GM23338 (cell line): ENCODE measurements around the gene BFSP2. TPM values are rescaled to one million over a fixed set of nuclear protein-coding genes. Genes with fewer than 3 reads are reported as not detected.

ENCODE experiments used
- ATAC-seq: fragments of 200-7000 bp; cut with Tn5 transposase; 3 replicates; pipeline ENCODE4 v1.9.1; 2020
- DNase-seq: peaks from one replicate; pipeline ENCODE4 v3.0.0-alpha.2; 2015; ENCODE audit warnings: low spot score
- H2AFZ ChIP-seq: fragments of 200-600 bp; sonication (generic); 2 replicates; pipeline ENCODE4 v1.8.0; 2016; ENCODE audit warnings: antibody characterized with exemption, mild to moderate bottlenecking, moderate library complexity
- H3F3A ChIP-seq: fragments of 200-600 bp; sonication (generic); replicated peaks from 2 replicates; pipeline ENCODE4 v1.8.0; 2017; ENCODE audit warnings: antibody characterized with exemption, mixed run types, low read depth
- H3K27ac ChIP-seq: fragments of 200-600 bp; sonication (generic); 2 replicates; pipeline ENCODE4 v1.6.1; 2016; ENCODE audit warnings: low read depth
- H3K27me3 ChIP-seq: fragments of 200-600 bp; sonication (generic); 2 replicates; pipeline ENCODE4 v1.8.0; 2016; ENCODE audit warnings: mild to moderate bottlenecking, mixed run types, moderate library complexity; ENCODE audit not compliant: insufficient read depth
- H3K36me3 ChIP-seq: fragments of 200-600 bp; sonication (generic); 2 replicates; pipeline ENCODE4 v1.8.0; 2016; ENCODE audit warnings: mild to moderate bottlenecking; ENCODE audit not compliant: insufficient read depth
- H3K4me1 ChIP-seq: fragments of 200-600 bp; sonication (generic); 2 replicates; pipeline ENCODE4 v1.8.0; 2016; ENCODE audit warnings: mild to moderate bottlenecking, moderate library complexity; ENCODE audit not compliant: insufficient read depth
- H3K4me2 ChIP-seq: fragments of 200-600 bp; sonication (generic); 2 replicates; pipeline ENCODE4 v1.7.1; 2017; ENCODE audit warnings: mixed run types
- H3K4me3 ChIP-seq: fragments of 200-600 bp; sonication (generic); 2 replicates; pipeline ENCODE4 v1.6.1; 2016; ENCODE audit warnings: mixed run types
- H3K79me2 ChIP-seq: fragments of 200-600 bp; sonication (generic); replicated peaks from 2 replicates; pipeline ENCODE4 v1.8.0; 2017; ENCODE audit warnings: mild to moderate bottlenecking; ENCODE audit not compliant: insufficient read depth
- H3K9me2 ChIP-seq: fragments of 200-600 bp; sonication (generic); 2 replicates; pipeline ENCODE4 v1.8.0; 2017; ENCODE audit not compliant: insufficient read depth
- H4K20me1 ChIP-seq: fragments of 200-600 bp; sonication (generic); replicated peaks from 2 replicates; pipeline ENCODE4 v1.8.0; 2017; ENCODE audit warnings: mild to moderate bottlenecking; ENCODE audit not compliant: insufficient read depth
- H3K27ac Mint-ChIP-seq: 2 replicates; pipeline ENCODE4 v1.8.0; 2020; ENCODE audit warnings: inconsistent platforms, mild to moderate bottlenecking, moderate library complexity, mixed read lengths
- H3K27me3 Mint-ChIP-seq: 3 replicates; pipeline ENCODE4 v1.8.0; 2022; ENCODE audit warnings: low read depth, mild to moderate bottlenecking, moderate library complexity, mixed read lengths, inconsistent platforms; ENCODE audit not compliant: insufficient read depth, poor library complexity
- H3K36me3 Mint-ChIP-seq: 3 replicates; pipeline ENCODE4 v1.8.0; 2021; ENCODE audit warnings: low read depth, mild to moderate bottlenecking, inconsistent platforms, moderate library complexity, mixed read lengths
- H3K4me1 Mint-ChIP-seq: 3 replicates; pipeline ENCODE4 v1.8.0; 2020; ENCODE audit warnings: mild to moderate bottlenecking, inconsistent platforms, mixed read lengths
- H3K4me3 Mint-ChIP-seq: 3 replicates; pipeline ENCODE4 v1.8.0; 2021; ENCODE audit warnings: moderate library complexity, mild to moderate bottlenecking, inconsistent platforms, mixed read lengths
- H3K9me3 Mint-ChIP-seq: 3 replicates; pipeline ENCODE4 v1.8.0; 2020; ENCODE audit warnings: moderate library complexity, mild to moderate bottlenecking, inconsistent platforms, mixed read lengths
- CREB1 ChIP-seq: fragments of 250-450 bp; sonication (Bioruptor Pico); IDR thresholded peaks from 2 replicates; pipeline ENCODE4 v1.5.0; 2020; ENCODE audit warnings: low read depth, mild to moderate bottlenecking, moderate library complexity
- CTCF ChIP-seq, 2 experiments: fragments of 200-600 bp in 1 of 2; sonication (generic) in 1 of 2; conservative IDR thresholded peaks; 2 replicates each; pipeline versions ENCODE4 v1.5.1 to v1.6.1; 2016 to 2017; ENCODE audit warnings: antibody characterized with exemption in 2 of 2, low read depth in 2 of 2, mild to moderate bottlenecking in 2 of 2, moderate library complexity in 1 of 2
- ETS1 ChIP-seq: IDR thresholded peaks from 2 replicates; pipeline ENCODE4 v1.6.1; 2016; ENCODE audit warnings: antibody characterized with exemption
- EZH2 ChIP-seq: fragments of 200-600 bp; sonication (generic); IDR thresholded peaks from one replicate; pipeline ENCODE4 v1.8.0; 2017; ENCODE audit warnings: antibody characterized with exemption, mild to moderate bottlenecking, low read depth; ENCODE audit not compliant: unreplicated experiment
- EZH2phosphoT487 ChIP-seq: fragments of 200-600 bp; sonication (generic); IDR thresholded peaks from one replicate; pipeline ENCODE4 v1.8.1; 2018; ENCODE audit warnings: antibody characterized with exemption; ENCODE audit not compliant: unreplicated experiment
- NANOG ChIP-seq: IDR thresholded peaks from 2 replicates; pipeline ENCODE4 v1.6.1; 2016; ENCODE audit warnings: antibody characterized with exemption, borderline replicate concordance
- POLR2AphosphoS5 ChIP-seq: IDR thresholded peaks from 2 replicates; pipeline ENCODE4 v1.6.1; 2016; ENCODE audit warnings: antibody characterized with exemption, low read depth
- REST ChIP-seq: IDR thresholded peaks from one replicate; pipeline ENCODE4 v1.6.1; 2018; ENCODE audit warnings: antibody characterized with exemption; ENCODE audit not compliant: unreplicated experiment
- STAT1 ChIP-seq: IDR thresholded peaks from one replicate; pipeline ENCODE4 v1.6.1; 2016; ENCODE audit warnings: antibody characterized with exemption; ENCODE audit not compliant: unreplicated experiment
- ZNF114 ChIP-seq: fragments of 250-450 bp; sonication (Bioruptor Pico); IDR thresholded peaks from 2 replicates; pipeline ENCODE4 v1.5.0; 2020; ENCODE audit warnings: mild to moderate bottlenecking, moderate library complexity
- ZNF331 ChIP-seq: fragments of 250-450 bp; sonication (Bioruptor Pico); IDR thresholded peaks from 2 replicates; pipeline ENCODE4 v1.5.0; 2020; ENCODE audit warnings: low read depth, mild to moderate bottlenecking, moderate library complexity
- polyA plus RNA-seq: library from polyadenylated mRNA; unstranded; fragments of >200 nt; fragmentation: Nextera tagmentation; extraction: Ambion mirVana; gene quantifications from 2 replicates; pipeline ENCODE4 v1.2.1, GENCODE V29; 2016
- total RNA-seq: library from RNA; depleted of rRNA; stranded (reverse); fragments of >200 nt; shearing (Covaris generic); gene quantifications from 2 replicates; pipeline ENCODE4 v1.2.3, GENCODE V29; 2014

The BFSP2 gene
- total and polyA plus RNA-seq, 2 experiments from 2014 or later, result not detected

GRCh38 chr3:133457025-133457424 lies 57.2 kb downstream of the BFSP2 start:
- Histone ChIP-seq H3K79me2 (no peaks in the 10 kb centered on the region), H3F3A (no peaks in the 10 kb centered on the region), H3K36me3 (no peaks in the 10 kb centered on the region), H3K9me2 (no peaks in the 10 kb centered on the region), H3K27ac (no peak overlapping the region), H3K4me3 (no peak overlapping the region), H4K20me1 (no peaks in the 10 kb centered on the region), H3K27me3 (no peaks in the 10 kb centered on the region), H3K4me2 (no peak overlapping the region), H2AFZ (no peak overlapping the region), H3K4me1 (peaks cover 15% of the 10 kb centered on the region)
- TF ChIP-seq CTCF (conservative IDR thresholded peaks at IDR 0.05; ENCODE audit: low read depth in 2 of 2) (no peak), ETS1 (no peak), STAT1 (no peak), NANOG (no peak), ZNF114 (CRISPR knock-in tag) (no peak), REST (no peak), EZH2 (no peak), POLR2AphosphoS5 (no peak), EZH2phosphoT487 (no peak), CREB1 (CRISPR knock-in tag) (no peak), ZNF331 (no peak)
- H3K4me3 Mint-ChIP-seq, result no peak overlapping the region
- H3K9me3 Mint-ChIP-seq, result no peaks in the 10 kb centered on the region
- H3K36me3 Mint-ChIP-seq, result no peaks in the 10 kb centered on the region
- no peak overlapping the region for H3K27ac Mint-ChIP-seq
- H3K4me1 Mint-ChIP-seq, result peaks cover 30% of the 10 kb centered on the region
- ATAC-seq (no peak), DNase-seq (no peak)
- H3K27me3 Mint-ChIP-seq, result peaks cover 3% of the 10 kb centered on the region
